HepG2 (cell line): ENCODE data around the gene ORC4. TPM values are rescaled to one million over a fixed set of nuclear protein-coding genes. Genes with fewer than 3 reads are reported as not detected.

ENCODE experiments used
- SMAD9 ChIP-seq: sonication (generic); formaldehyde crosslinking; IDR thresholded peaks from 2 replicates; pipeline ENCODE4 v1.5.1; 2020; ENCODE audit warnings: mild to moderate bottlenecking, missing genetic modification reagents
- ZNF503 ChIP-seq: sonication (generic); formaldehyde crosslinking; IDR thresholded peaks from 2 replicates; pipeline ENCODE4 v1.4.0; 2020; ENCODE audit warnings: missing genetic modification reagents
- polyA plus RNA-seq, 8 experiments: library from polyadenylated mRNA; depleted of rRNA in 3 of 8; stranded (reverse) in 7 of 8; unstranded in 1 of 8; fragments of >200 nt; fragmentation: Illumina TruSeq in 4 of 8; extraction: Trizol in 4 of 8; gene quantifications; 2 replicates each; pipeline versions ENCODE4 v1.2.1 to v1.2.3, GENCODE V29; 2011 to 2016; ENCODE audit warnings: low read depth in 4 of 8, missing spikeins in 1 of 8, mixed read lengths in 1 of 8; ENCODE audit not compliant: insufficient read depth in 1 of 8
- total RNA-seq, 5 experiments: library from RNA; depleted of rRNA; stranded (reverse); fragments of >200 nt; fragmentation: Illumina TruSeq; extraction: Trizol; gene quantifications; 2 replicates each; pipeline ENCODE4 v1.2.3, GENCODE V29; 2016; ENCODE audit warnings: low read depth in 1 of 5

Gene ORC4
- total and polyA plus RNA-seq, 2 of the 13 experiments (the other 11 are each of a cell fraction or from before 2014, with no cell fraction given): 28.6 to 84.8 TPM

- no peak for TF ChIP-seq ZNF503
- no peak for TF ChIP-seq SMAD9 (CRISPR knock-in tag)
These were observed 137.9 kb downstream of the ORC4 start (continued) for GRCh38 chr2:147882631-147883030.

Other genes starting within 250 kb of the ORC4 start
- 9.7 and 18.0 TPM in 2 replicates for gene ACVR2A, start 175.7 kb downstream of the ORC4 start, total RNA-seq (2016; rRNA removed; fragmentation: Illumina TruSeq; extraction: Trizol)
- 8.2 and 8.3 TPM in 2 replicates for gene ACVR2A, start 175.7 kb downstream of the ORC4 start, polyA plus RNA-seq (2011; rRNA removed)
- gene MBD5, start 354 bp upstream of the ORC4 start, total RNA-seq (2016; rRNA removed; fragmentation: Illumina TruSeq; extraction: Trizol): 12.9 and 13.5 TPM in 2 replicates
- gene MBD5, start 354 bp upstream of the ORC4 start, polyA plus RNA-seq (2011; rRNA removed): 20.1 and 26.4 TPM in 2 replicates